WTC11 (cell line): Measurements from ENCODE around the gene DOCK8. TPM values are rescaled to one million over a fixed set of nuclear protein-coding genes. Genes with fewer than 3 reads are reported as not detected.
A peak's percentile ranks its signal among the peaks of the same experiment; 100 is the strongest.
"Not testable (repeated sequence)": the region's sequence is repeated elsewhere in the genome, so short reads cannot be mapped to it uniquely, and the experiment has no call there.

ENCODE experiments used
- ATAC-seq: fragments of 200-7000 bp; cut with Tn5 transposase; 2 replicates; pipeline ENCODE4 v1.10.0; 2021; ENCODE audit warnings: mild to moderate bottlenecking, moderate library complexity
- CTCF ChIA-PET: fragments of 300-600 bp; sonication (Branson Sonifier 250); formaldehyde crosslinking; loops from one replicate; lab custom pipeline; 2021; ENCODE audit warnings: antibody characterized with exemption; lab: Charles Lee
- POLR2A ChIA-PET: fragments of 350-600 bp; sonication (Branson Sonifier 250); formaldehyde crosslinking; loops from one replicate; lab custom pipeline; 2021; ENCODE audit warnings: antibody characterized with exemption; lab: Charles Lee
- DNase-seq: peaks from one replicate; pipeline ENCODE4 v3.0.0; 2021; ENCODE audit warnings: low spot score
- H3K27ac Mint-ChIP-seq: 2 replicates; pipeline ENCODE4 v1.8.0; 2021; ENCODE audit warnings: mixed read lengths
- H3K27me3 Mint-ChIP-seq: 2 replicates; pipeline ENCODE4 v1.8.0; 2021; ENCODE audit warnings: low read depth, mild to moderate bottlenecking, moderate library complexity, mixed read lengths
- H3K36me3 Mint-ChIP-seq: 2 replicates; pipeline ENCODE4 v1.8.0; 2021; ENCODE audit warnings: mixed read lengths
- H3K4me1 Mint-ChIP-seq: 2 replicates; pipeline ENCODE4 v1.8.0; 2022; ENCODE audit warnings: mixed read lengths
- H3K4me3 Mint-ChIP-seq: 2 replicates; pipeline ENCODE4 v1.8.0; 2021; ENCODE audit warnings: mild to moderate bottlenecking, moderate library complexity, mixed read lengths
- H3K9me3 Mint-ChIP-seq: 2 replicates; pipeline ENCODE4 v1.8.0; 2021; ENCODE audit warnings: mixed read lengths
- FOXK1 ChIP-seq: sonication (generic); formaldehyde crosslinking; IDR thresholded peaks from 2 replicates; pipeline ENCODE4 v1.8.0; 2022; ENCODE audit warnings: mild to moderate bottlenecking, moderate library complexity, missing genetic modification reagents
- GTF2I ChIP-seq: fragments of 250-450 bp; sonication (Bioruptor Pico); conservative IDR thresholded peaks from 2 replicates; pipeline ENCODE4 v1.4.0; 2021; ENCODE audit warnings: mild to moderate bottlenecking
- MXD4 ChIP-seq: fragments of 250-450 bp; sonication (Bioruptor Pico); IDR thresholded peaks from 2 replicates; pipeline ENCODE4 v1.8.0; 2021; ENCODE audit warnings: mild to moderate bottlenecking, moderate library complexity, borderline replicate concordance
- MYBL2 ChIP-seq: sonication (generic); formaldehyde crosslinking; IDR thresholded peaks from 2 replicates; pipeline ENCODE4 v1.8.1; 2023; ENCODE audit warnings: mild to moderate bottlenecking, moderate library complexity, missing genetic modification reagents
- NFATC4 ChIP-seq: fragments of 250-450 bp; sonication (Bioruptor Pico); IDR thresholded peaks from 2 replicates; pipeline ENCODE4 v1.9.0; 2021; ENCODE audit warnings: mild to moderate bottlenecking
- SP1 ChIP-seq: sonication (generic); formaldehyde crosslinking; conservative IDR thresholded peaks from 2 replicates; pipeline ENCODE4 v1.8.1; 2022; ENCODE audit warnings: missing genetic modification reagents
- TEAD4 ChIP-seq: sonication (generic); formaldehyde crosslinking; IDR thresholded peaks from 2 replicates; pipeline ENCODE4 v1.8.0; 2022; ENCODE audit warnings: mild to moderate bottlenecking, missing genetic modification reagents
- ZBTB21 ChIP-seq: sonication (generic); formaldehyde crosslinking; IDR thresholded peaks from 2 replicates; pipeline ENCODE4 v1.8.1; 2023; ENCODE audit warnings: mild to moderate bottlenecking, missing genetic modification reagents, borderline replicate concordance
- ZNF138 ChIP-seq: sonication (generic); formaldehyde crosslinking; conservative IDR thresholded peaks from 2 replicates; pipeline ENCODE4 v1.8.1; 2022; ENCODE audit warnings: mild to moderate bottlenecking, moderate library complexity, missing genetic modification reagents
- ZNF219 ChIP-seq: sonication (generic); formaldehyde crosslinking; IDR thresholded peaks from 2 replicates; pipeline ENCODE4 v1.8.0; 2023; ENCODE audit warnings: missing genetic modification reagents, mild to moderate bottlenecking, borderline replicate concordance
- ZNF396 ChIP-seq: fragments of 250-450 bp; sonication (Bioruptor Pico); IDR thresholded peaks from 2 replicates; pipeline ENCODE4 v1.8.0; 2021; ENCODE audit warnings: mild to moderate bottlenecking, moderate library complexity, borderline replicate concordance
- total RNA-seq: library from RNA; stranded (reverse); gene quantifications from 3 replicates; pipeline ENCODE4 v1.2.3, GENCODE V29; 2021
- TF ChIP-seq, protein P1 (sequence below): fragments of 250-450 bp; sonication (Bioruptor Pico); IDR thresholded peaks from 2 replicates; pipeline ENCODE4 v1.9.0; 2021; ENCODE audit warnings: mild to moderate bottlenecking, borderline replicate concordance
- TF ChIP-seq, protein P2 (sequence below): sonication (generic); formaldehyde crosslinking; IDR thresholded peaks from 2 replicates; pipeline ENCODE4 v1.8.0; 2022; ENCODE audit warnings: mild to moderate bottlenecking, missing genetic modification reagents
- TF ChIP-seq, protein P3 (sequence below): sonication (generic); formaldehyde crosslinking; IDR thresholded peaks from 2 replicates; pipeline ENCODE4 v1.8.0; 2023; ENCODE audit warnings: missing genetic modification reagents, mild to moderate bottlenecking, borderline replicate concordance
- TF ChIP-seq, protein P4 (sequence below): sonication (generic); formaldehyde crosslinking; IDR thresholded peaks from 2 replicates; pipeline ENCODE4 v1.8.1; 2022; ENCODE audit warnings: mild to moderate bottlenecking, moderate library complexity, missing genetic modification reagents
- TF ChIP-seq, protein P5 (sequence below): sonication (generic); formaldehyde crosslinking; IDR thresholded peaks from 2 replicates; pipeline ENCODE4 v1.8.1; 2023; ENCODE audit warnings: mild to moderate bottlenecking, missing genetic modification reagents, moderate library complexity
- TF ChIP-seq, protein P6 (sequence below): fragments of 250-450 bp; sonication (Bioruptor Pico); IDR thresholded peaks from 2 replicates; pipeline ENCODE4 v1.9.0; 2021; ENCODE audit warnings: mild to moderate bottlenecking
- TF ChIP-seq, protein P7 (sequence below): fragments of 250-450 bp; sonication (Bioruptor Pico); IDR thresholded peaks from 2 replicates; pipeline ENCODE4 v1.8.0; 2021; ENCODE audit warnings: mild to moderate bottlenecking

The DOCK8 gene
- total RNA-seq, 1 experiment from 2014 or later: 3.2 TPM

DNA sequence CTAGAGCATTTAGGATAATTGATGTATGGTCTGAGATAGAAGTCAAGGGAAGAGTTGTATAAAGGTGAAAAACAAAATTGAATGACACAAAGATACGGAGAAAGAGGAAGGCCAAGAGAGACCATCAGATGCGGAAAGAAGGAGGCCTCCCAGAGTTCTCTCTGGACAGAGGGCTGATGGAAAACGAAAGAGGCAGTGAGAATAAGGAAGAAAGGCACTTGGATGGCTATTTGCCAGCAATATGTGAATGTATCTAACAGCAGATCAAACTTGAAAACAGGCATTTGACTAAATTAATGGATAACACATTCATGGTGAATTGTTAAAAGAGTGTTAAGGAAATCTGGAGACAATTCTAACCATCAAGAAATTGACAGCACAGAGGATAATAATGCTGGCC is 2.4 kb upstream of the DOCK8 start:
- H3K27ac Mint-ChIP-seq: no peak overlapping the region
- H3K27me3 Mint-ChIP-seq: peaks cover 31% of the 10 kb centered on the region
- ChIA-PET CTCF (no interaction called here), POLR2A (no interaction called here)
- no peak for ATAC-seq
- TF ChIP-seq, protein P1, sequence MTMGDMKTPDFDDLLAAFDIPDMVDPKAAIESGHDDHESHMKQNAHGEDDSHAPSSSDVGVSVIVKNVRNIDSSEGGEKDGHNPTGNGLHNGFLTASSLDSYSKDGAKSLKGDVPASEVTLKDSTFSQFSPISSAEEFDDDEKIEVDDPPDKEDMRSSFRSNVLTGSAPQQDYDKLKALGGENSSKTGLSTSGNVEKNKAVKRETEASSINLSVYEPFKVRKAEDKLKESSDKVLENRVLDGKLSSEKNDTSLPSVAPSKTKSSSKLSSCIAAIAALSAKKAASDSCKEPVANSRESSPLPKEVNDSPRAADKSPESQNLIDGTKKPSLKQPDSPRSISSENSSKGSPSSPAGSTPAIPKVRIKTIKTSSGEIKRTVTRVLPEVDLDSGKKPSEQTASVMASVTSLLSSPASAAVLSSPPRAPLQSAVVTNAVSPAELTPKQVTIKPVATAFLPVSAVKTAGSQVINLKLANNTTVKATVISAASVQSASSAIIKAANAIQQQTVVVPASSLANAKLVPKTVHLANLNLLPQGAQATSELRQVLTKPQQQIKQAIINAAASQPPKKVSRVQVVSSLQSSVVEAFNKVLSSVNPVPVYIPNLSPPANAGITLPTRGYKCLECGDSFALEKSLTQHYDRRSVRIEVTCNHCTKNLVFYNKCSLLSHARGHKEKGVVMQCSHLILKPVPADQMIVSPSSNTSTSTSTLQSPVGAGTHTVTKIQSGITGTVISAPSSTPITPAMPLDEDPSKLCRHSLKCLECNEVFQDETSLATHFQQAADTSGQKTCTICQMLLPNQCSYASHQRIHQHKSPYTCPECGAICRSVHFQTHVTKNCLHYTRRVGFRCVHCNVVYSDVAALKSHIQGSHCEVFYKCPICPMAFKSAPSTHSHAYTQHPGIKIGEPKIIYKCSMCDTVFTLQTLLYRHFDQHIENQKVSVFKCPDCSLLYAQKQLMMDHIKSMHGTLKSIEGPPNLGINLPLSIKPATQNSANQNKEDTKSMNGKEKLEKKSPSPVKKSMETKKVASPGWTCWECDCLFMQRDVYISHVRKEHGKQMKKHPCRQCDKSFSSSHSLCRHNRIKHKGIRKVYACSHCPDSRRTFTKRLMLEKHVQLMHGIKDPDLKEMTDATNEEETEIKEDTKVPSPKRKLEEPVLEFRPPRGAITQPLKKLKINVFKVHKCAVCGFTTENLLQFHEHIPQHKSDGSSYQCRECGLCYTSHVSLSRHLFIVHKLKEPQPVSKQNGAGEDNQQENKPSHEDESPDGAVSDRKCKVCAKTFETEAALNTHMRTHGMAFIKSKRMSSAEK (CRISPR knock-in tag): no peak
- TF ChIP-seq ZNF219 (CRISPR knock-in tag) (no peak), ZNF138 (CRISPR knock-in tag) (no peak), MXD4 (CRISPR knock-in tag) (no peak), SP1 (no peak), ZBTB21 (CRISPR knock-in tag) (no peak), MYBL2 (CRISPR knock-in tag) (no peak)
- TF ChIP-seq, protein P2, sequence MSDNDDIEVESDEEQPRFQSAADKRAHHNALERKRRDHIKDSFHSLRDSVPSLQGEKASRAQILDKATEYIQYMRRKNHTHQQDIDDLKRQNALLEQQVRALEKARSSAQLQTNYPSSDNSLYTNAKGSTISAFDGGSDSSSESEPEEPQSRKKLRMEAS (CRISPR knock-in tag): no peak
- TF ChIP-seq, protein P3, sequence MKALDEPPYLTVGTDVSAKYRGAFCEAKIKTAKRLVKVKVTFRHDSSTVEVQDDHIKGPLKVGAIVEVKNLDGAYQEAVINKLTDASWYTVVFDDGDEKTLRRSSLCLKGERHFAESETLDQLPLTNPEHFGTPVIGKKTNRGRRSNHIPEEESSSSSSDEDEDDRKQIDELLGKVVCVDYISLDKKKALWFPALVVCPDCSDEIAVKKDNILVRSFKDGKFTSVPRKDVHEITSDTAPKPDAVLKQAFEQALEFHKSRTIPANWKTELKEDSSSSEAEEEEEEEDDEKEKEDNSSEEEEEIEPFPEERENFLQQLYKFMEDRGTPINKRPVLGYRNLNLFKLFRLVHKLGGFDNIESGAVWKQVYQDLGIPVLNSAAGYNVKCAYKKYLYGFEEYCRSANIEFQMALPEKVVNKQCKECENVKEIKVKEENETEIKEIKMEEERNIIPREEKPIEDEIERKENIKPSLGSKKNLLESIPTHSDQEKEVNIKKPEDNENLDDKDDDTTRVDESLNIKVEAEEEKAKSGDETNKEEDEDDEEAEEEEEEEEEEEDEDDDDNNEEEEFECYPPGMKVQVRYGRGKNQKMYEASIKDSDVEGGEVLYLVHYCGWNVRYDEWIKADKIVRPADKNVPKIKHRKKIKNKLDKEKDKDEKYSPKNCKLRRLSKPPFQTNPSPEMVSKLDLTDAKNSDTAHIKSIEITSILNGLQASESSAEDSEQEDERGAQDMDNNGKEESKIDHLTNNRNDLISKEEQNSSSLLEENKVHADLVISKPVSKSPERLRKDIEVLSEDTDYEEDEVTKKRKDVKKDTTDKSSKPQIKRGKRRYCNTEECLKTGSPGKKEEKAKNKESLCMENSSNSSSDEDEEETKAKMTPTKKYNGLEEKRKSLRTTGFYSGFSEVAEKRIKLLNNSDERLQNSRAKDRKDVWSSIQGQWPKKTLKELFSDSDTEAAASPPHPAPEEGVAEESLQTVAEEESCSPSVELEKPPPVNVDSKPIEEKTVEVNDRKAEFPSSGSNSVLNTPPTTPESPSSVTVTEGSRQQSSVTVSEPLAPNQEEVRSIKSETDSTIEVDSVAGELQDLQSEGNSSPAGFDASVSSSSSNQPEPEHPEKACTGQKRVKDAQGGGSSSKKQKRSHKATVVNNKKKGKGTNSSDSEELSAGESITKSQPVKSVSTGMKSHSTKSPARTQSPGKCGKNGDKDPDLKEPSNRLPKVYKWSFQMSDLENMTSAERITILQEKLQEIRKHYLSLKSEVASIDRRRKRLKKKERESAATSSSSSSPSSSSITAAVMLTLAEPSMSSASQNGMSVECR (CRISPR knock-in tag): no peak
- TF ChIP-seq, protein P4, sequence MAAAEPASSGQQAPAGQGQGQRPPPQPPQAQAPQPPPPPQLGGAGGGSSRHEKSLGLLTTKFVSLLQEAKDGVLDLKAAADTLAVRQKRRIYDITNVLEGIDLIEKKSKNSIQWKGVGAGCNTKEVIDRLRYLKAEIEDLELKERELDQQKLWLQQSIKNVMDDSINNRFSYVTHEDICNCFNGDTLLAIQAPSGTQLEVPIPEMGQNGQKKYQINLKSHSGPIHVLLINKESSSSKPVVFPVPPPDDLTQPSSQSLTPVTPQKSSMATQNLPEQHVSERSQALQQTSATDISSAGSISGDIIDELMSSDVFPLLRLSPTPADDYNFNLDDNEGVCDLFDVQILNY (CRISPR knock-in tag): no peak
- H3K4me3 Mint-ChIP-seq: no peak overlapping the region
- no peaks in the 10 kb centered on the region for H3K9me3 Mint-ChIP-seq
- no peaks in the 10 kb centered on the region for H3K36me3 Mint-ChIP-seq
- peaks cover 14% of the 10 kb centered on the region for H3K4me1 Mint-ChIP-seq
- DNase-seq: no peak

DNA sequence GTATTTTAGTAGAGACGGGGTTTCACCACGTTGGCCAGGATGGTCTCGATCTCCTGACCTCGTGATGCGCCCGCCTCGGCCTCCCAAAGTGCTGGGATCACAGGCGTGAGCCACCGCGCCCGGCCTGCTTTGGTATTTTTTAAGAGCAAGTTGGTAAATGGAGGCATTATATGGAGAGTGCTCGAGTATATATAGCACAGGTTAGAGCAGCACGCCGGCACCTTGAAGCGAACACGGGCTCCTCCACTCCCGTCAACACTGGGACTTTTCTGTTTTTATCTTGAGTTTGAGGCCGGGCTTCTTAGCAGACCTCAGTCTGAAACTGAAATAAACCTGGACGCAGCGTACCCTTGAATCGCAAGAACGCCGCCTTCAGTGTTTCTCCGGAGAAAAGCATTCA is 764 bp upstream of the DOCK8 start:
- CTCF ChIA-PET, H3K9me3 Mint-ChIP-seq, ATAC-seq, DNase-seq, H3K27ac Mint-ChIP-seq, H3K36me3 Mint-ChIP-seq: not testable (repeated sequence)
- POLR2A ChIA-PET: interaction anchor here (1.3 kb wide), 1 partner anchor 10 kb away, joined by 3 read pairs; no protein-coding TSS in a partner anchor
- Mint-ChIP-seq H3K4me3 (peak overlapping the region; percentile 60), H3K27me3 (peaks cover 31% of the 10 kb centered on the region), H3K4me1 (peaks cover 19% of the 10 kb centered on the region)

DNA sequence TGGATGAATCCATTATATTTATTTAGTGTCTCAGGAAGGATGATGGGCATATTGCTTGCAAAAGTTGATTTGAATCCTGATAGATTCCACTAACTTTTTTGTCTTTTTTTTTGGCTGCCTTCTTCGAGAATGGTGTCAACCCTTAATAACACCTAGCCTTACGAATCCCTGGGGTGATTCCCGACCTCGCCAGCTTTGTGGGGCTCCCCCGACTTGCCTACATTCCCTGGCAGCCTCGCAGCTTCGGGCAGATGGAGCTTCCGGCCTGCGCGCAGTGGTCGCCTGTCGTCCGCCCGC is 366 bp upstream of the DOCK8 start:
- Mint-ChIP-seq H3K27me3 (peaks cover 31% of the 10 kb centered on the region), H3K4me3 (peak overlapping the region; percentile 60), H3K27ac (no peak overlapping the region), H3K9me3 (no peaks in the 10 kb centered on the region), H3K36me3 (no peaks in the 10 kb centered on the region), H3K4me1 (peaks cover 19% of the 10 kb centered on the region)
- DNase-seq: no peak
- CTCF ChIA-PET: interaction anchor here (1.4 kb wide), 2 partner anchors 90 to 134 kb away, joined by 4 to 5 read pairs; no protein-coding TSS in a partner anchor
- ATAC-seq: no peak
- POLR2A ChIA-PET: interaction anchor here (1.3 kb wide), 1 partner anchor 10 kb away, joined by 3 read pairs; no protein-coding TSS in a partner anchor
- no peak for TF ChIP-seq ZNF396
- no peak for TF ChIP-seq GTF2I
- TF ChIP-seq FOXK1 (CRISPR knock-in tag): no peak
- TF ChIP-seq, protein P5, sequence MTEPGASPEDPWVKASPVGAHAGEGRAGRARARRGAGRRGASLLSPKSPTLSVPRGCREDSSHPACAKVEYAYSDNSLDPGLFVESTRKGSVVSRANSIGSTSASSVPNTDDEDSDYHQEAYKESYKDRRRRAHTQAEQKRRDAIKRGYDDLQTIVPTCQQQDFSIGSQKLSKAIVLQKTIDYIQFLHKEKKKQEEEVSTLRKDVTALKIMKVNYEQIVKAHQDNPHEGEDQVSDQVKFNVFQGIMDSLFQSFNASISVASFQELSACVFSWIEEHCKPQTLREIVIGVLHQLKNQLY (CRISPR knock-in tag): no peak
- TF ChIP-seq, protein P6, sequence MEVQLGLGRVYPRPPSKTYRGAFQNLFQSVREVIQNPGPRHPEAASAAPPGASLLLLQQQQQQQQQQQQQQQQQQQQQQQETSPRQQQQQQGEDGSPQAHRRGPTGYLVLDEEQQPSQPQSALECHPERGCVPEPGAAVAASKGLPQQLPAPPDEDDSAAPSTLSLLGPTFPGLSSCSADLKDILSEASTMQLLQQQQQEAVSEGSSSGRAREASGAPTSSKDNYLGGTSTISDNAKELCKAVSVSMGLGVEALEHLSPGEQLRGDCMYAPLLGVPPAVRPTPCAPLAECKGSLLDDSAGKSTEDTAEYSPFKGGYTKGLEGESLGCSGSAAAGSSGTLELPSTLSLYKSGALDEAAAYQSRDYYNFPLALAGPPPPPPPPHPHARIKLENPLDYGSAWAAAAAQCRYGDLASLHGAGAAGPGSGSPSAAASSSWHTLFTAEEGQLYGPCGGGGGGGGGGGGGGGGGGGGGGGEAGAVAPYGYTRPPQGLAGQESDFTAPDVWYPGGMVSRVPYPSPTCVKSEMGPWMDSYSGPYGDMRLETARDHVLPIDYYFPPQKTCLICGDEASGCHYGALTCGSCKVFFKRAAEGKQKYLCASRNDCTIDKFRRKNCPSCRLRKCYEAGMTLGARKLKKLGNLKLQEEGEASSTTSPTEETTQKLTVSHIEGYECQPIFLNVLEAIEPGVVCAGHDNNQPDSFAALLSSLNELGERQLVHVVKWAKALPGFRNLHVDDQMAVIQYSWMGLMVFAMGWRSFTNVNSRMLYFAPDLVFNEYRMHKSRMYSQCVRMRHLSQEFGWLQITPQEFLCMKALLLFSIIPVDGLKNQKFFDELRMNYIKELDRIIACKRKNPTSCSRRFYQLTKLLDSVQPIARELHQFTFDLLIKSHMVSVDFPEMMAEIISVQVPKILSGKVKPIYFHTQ (CRISPR knock-in tag): no peak
- TF ChIP-seq, protein P7, sequence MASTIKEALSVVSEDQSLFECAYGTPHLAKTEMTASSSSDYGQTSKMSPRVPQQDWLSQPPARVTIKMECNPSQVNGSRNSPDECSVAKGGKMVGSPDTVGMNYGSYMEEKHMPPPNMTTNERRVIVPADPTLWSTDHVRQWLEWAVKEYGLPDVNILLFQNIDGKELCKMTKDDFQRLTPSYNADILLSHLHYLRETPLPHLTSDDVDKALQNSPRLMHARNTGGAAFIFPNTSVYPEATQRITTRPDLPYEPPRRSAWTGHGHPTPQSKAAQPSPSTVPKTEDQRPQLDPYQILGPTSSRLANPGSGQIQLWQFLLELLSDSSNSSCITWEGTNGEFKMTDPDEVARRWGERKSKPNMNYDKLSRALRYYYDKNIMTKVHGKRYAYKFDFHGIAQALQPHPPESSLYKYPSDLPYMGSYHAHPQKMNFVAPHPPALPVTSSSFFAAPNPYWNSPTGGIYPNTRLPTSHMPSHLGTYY (CRISPR knock-in tag): no peak
- no peak for TF ChIP-seq NFATC4 (CRISPR knock-in tag)
- no peak for TF ChIP-seq TEAD4 (CRISPR knock-in tag)
